LNCaP clone FGC (cell line): ENCODE measurements around the gene B4GALT2.

ENCODE experiments used
- DNase-seq: peaks from one replicate; pipeline ENCODE4 v3.0.0-alpha.2; 2011; ENCODE audit warnings: low read depth
- H3K4me3 ChIP-seq: 2 replicates; pipeline ENCODE4 v1.5.1; 2011; ENCODE audit warnings: mild to moderate bottlenecking, low read depth, low read length, control low read depth
- CTCF ChIP-seq: IDR thresholded peaks from 2 replicates; pipeline ENCODE4 v1.5.1; 2012; ENCODE audit warnings: mild to moderate bottlenecking; ENCODE audit not compliant: control insufficient read depth, insufficient read depth; ENCODE audit errors: extremely low read depth

The B4GALT2 gene

GRCh38 chr1:43978551-43979260 is at the start of gene B4GALT2:
Gene B4GALT2 (plus strand): TSS chr1:43979210. CDS start chr1:43981161, 1,951 bp downstream.
- DNase-seq: no peak
- peak within 1 kb of the TSS; percentile 65 for H3K4me3 ChIP-seq
- no peak for TF ChIP-seq CTCF

GRCh38 chr1:43930168-43930948 is 48.7 kb upstream of the B4GALT2 start:
- peak; percentile 42; the same call in 1 of the 2 replicates for TF ChIP-seq CTCF
- no peak for DNase-seq
- no peak overlapping the region for H3K4me3 ChIP-seq

- DNase-seq: no peak
- H3K4me3 ChIP-seq: no peak overlapping the region
These were observed 48.1 kb upstream of the B4GALT2 start for GRCh38 chr1:43930949-43931275.

GRCh38 chr1:43931711-43932660 is 47.0 kb upstream of the B4GALT2 start:
- H3K4me3 ChIP-seq: no peak overlapping the region
- DNase-seq: no peak
- no peak for TF ChIP-seq CTCF

More at GRCh38 chr1:43930949-43931275, 48.1 kb upstream of the B4GALT2 start:
- TF ChIP-seq CTCF: no peak

- TF ChIP-seq CTCF: no peak
- no peak for DNase-seq
- no peak overlapping the region for H3K4me3 ChIP-seq
These were observed 46.1 kb upstream of the B4GALT2 start for GRCh38 chr1:43932786-43933385.

- no peak for TF ChIP-seq CTCF
- H3K4me3 ChIP-seq: no peak within 1 kb of the TSS
- DNase-seq: no peak
These were observed 45.5 kb upstream of the B4GALT2 start, which contains the start of gene ARTN for GRCh38 chr1:43933386-43934100. Gene ARTN (plus strand): TSS chr1:43933801. CDS start chr1:43935657, 1,856 bp downstream.
